HG02973 (cell line): ENCODE results near the gene NHLH1.

ENCODE experiments used
- ATAC-seq: cut with Tn5 transposase; IDR thresholded peaks from one replicate; pipeline ENCODE4 v1.9.1; 2021; ENCODE audit warnings: moderate library complexity; ENCODE audit not compliant: unreplicated experiment

NHLH1 gene

GRCh38 chr1:160410406-160411005 is 43.6 kb downstream of the NHLH1 start:
- ATAC-seq: no peak

- no peak for ATAC-seq
Measured at GRCh38 chr1:160411271-160412027, 44.6 kb downstream of the NHLH1 start.

- ATAC-seq: no peak
Measured at GRCh38 chr1:160412028-160412362, 45.1 kb downstream of the NHLH1 start.

- no peak for ATAC-seq
Measured at GRCh38 chr1:160413716-160414115, 46.8 kb downstream of the NHLH1 start.

GRCh38 chr1:160414881-160415280 is 48.0 kb downstream of the NHLH1 start:
- no peak for ATAC-seq

GRCh38 chr1:160415696-160416290 is 48.9 kb downstream of the NHLH1 start:
- no peak for ATAC-seq

GRCh38 chr1:160416369-160416768 is 49.5 kb downstream of the NHLH1 start:
- ATAC-seq: no peak

GRCh38 chr1:160418483-160418882 is 51.6 kb downstream of the NHLH1 start:
- no peak for ATAC-seq

- no peak for ATAC-seq
Measured at GRCh38 chr1:160419150-160419837, 52.4 kb downstream of the NHLH1 start.

GRCh38 chr1:160419838-160420169 is 52.9 kb downstream of the NHLH1 start:
- no peak for ATAC-seq

- no peak for ATAC-seq
Measured at GRCh38 chr1:160420881-160421842, 54.3 kb downstream of the NHLH1 start.

GRCh38 chr1:160421881-160422280 is 55.0 kb downstream of the NHLH1 start:
- ATAC-seq: no peak
